AML-193 (cell line): Measurements from ENCODE around the gene SRSF3.

ENCODE experiments used
- DNase-seq, 2 experiments: peaks; one replicate each; lab custom pipeline; 2025; lab: John Stamatoyannopoulos, UW

Gene SRSF3

DNA sequence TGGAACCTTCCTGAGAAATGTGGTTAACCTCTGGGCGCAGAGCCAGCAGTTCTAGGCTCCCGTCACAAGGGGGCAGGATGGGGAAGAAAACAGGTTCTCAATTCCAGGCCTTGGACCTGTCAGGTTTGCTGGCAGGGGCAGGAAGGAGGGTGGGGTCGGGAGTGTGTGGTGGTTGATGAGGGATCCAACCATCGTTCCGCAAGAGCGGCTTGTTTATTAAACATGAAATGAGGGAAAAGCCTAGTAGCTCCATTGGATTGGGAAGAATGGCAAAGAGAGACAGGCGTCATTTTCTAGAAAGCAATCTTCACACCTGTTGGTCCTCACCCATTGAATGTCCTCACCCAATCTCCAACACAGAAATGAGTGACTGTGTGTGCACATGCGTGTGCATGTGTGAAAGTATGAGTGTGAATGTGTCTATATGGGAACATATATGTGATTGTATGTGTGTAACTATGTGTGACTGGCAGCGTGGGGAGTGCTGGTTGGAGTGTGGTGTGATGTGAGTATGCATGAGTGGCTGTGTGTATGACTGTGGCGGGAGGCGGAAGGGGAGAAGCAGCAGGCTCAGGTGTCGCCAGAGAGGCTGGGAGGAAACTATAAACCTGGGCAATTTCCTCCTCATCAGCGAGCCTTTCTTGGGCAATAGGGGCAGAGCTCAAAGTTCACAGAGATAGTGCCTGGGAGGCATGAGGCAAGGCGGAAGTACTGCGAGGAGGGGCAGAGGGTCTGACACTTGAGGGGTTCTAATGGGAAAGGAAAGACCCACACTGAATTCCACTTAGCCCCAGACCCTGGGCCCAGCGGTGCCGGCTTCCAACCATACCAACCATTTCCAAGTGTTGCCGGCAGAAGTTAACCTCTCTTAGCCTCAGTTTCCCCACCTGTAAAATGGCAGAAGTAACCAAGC lies 29.6 kb downstream of the SRSF3 start:
- peak; percentile 75 to 88 for DNase-seq

DNA sequence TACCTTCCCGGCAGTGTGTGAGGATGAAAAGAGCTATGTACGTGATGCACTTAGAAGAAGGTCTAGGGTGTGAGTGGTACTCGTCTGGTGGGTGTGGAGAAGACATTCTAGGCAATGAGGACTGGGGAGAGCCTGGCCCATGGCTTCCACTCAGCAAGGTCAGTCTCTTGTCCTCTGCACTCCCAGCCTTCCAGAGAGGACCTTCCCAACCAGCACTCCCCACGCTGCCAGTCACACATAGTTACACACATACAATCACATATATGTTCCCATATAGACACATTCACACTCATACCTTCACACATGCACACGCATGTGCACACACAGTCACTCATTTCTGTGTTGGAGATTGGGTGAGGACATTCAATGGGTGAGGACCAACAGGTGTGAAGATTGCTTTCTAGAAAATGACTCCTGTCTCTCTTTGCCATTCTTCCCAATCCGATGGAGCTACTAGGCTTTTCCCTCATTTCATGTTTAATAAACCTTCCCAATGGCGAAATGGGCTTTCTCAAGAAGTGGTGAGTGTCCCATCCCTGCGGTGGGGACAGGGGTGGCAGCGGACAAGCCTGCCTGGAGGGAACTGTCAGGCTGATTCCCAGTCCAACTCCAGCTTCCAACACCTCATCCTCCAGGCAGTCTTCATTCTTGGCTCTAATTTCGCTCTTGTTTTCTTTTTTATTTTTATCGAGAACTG lies 30.4 kb downstream of the SRSF3 start:
- DNase-seq = no peak

DNA sequence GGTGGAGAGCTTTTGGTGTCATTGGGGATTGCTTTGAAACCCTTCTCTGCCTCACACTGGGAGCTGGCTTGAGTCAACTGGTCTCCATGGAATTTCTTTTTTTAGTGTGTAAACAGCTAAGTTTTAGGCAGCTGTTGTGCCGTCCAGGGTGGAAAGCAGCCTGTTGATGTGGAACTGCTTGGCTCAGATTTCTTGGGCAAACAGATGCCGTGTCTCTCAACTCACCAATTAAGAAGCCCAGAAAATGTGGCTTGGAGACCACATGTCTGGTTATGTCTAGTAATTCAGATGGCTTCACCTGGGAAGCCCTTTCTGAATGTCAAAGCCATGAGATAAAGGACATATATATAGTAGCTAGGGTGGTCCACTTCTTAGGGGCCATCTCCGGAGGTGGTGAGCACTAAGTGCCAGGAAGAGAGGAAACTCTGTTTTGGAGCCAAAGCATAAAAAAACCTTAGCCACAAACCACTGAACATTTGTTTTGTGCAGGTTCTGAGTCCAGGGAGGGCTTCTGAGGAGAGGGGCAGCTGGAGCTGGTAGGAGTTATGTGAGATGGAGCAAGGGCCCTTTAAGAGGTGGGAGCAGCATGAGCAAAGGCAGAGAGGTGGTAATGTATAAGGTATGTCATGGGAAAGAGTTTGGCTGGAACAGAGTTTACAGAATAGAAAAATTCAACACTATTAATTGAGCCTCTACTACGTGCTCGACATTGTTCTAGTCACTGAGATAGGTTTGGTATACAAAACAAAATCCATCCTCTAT lies 31.2 kb downstream of the SRSF3 start:
- DNase-seq = no peak

DNA sequence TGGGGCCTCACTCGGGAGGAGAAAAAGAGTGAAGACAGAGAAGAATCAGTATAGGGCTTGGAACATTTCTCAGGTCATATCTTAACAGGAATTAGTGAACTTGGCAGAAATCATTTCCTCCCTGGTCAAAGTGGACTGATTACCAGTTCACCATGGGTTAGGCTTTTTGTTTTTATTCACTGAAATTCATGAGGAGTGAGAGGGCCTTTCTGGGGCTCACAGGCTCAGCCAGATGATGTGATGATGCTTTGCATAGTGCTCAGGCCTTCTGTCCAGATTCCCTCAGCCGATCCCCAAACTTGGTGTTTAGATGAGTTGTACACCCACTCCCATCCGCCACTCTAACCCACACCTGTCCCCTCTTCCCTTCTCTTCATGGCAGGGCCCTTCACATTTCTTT lies 32.5 kb downstream of the SRSF3 start:
- no peak for DNase-seq

DNA sequence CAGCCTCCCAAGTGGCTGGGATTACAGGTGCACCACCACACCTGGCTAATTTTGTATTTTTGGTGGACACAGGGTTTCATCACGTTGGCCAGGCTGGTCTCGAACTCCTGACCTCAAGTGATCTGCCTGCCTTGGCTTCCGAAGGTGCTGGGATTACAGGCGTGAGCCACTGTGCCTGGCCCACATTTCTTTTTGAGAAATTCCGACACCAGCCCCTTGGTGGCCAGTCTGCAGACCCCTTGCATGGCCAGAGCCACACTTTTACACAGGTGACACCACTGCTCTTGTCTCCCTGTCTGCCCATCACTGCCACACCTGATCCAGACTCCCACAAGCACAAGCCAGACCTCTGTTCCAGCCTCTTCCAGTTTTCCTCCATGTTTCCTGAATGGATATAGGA lies 33.0 kb downstream of the SRSF3 start:
- DNase-seq = no peak

DNA sequence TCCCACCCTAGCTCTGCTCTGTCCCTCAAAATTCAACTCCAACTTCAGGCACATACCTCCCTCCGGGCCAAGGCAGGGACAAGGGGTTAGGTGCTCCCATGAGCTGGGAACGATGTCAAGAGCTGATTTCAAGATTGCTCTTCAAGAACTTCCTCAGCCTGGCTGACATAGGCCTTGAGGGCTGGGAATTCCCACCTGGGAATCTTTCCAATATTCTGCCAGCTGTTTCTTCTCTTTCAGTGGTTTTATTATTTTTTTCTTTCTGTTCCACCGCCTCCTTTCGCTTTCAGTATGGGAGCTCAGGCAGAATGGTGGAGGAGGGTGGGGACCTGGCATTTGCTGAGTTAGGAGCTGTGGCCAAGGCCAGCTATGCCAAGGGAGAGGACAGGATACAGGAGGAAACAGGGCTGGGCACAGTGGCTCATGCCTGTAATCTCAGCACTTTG lies 33.7 kb downstream of the SRSF3 start:
- no peak for DNase-seq

DNA sequence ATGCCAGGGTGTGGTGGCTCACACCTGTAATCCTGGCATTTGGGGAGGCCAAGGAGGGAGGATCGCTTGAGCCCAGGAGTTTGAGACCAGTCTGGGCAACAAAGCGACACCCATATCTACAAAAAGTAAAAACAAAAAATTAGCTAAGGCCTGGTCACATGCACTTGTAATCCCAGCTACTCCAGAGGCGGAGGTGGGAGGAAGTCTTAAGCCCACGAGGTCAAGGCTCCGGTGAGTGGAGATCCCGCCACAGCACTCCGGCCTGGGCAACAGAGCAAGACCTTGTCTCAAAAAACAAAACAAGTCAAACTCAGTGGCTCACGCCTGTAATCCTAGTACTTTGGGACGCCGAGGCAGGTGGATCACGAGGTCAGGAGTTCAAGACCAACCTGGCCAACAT lies 35.6 kb downstream of the SRSF3 start:
- no peak for DNase-seq

DNA sequence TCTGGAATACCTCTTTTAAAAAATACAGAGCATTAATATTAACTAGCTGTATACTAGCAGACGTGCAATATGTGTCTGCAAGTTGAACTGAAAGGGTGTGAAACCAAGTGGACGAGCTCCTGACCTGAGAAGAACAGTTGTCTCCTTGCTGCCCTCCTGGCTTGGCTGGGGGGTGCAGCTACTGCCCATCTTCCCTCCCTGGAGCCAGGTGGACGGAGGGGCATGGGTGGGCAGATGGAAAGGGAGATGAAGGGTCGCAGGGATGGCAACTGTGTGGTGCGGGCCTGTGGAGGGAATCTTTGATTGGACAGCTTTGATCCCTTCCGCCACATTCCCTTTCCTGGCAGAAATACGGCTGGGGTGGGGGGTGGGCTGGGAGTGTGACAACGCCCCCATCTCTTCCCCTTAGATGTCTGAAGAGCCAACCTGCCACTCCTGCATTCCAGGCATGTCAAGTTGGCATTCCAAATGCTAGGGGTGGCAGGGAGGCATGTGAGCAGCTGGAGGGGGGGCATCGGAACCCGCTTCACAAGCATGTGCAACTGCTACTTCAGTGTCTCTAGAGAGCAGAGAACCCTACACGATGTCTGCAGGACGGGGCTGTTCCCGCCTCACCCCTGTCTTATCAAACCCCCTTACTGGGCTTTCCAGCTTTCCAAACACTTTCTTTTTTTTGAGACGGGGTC lies 37.3 kb downstream of the SRSF3 start:
- no peak for DNase-seq

DNA sequence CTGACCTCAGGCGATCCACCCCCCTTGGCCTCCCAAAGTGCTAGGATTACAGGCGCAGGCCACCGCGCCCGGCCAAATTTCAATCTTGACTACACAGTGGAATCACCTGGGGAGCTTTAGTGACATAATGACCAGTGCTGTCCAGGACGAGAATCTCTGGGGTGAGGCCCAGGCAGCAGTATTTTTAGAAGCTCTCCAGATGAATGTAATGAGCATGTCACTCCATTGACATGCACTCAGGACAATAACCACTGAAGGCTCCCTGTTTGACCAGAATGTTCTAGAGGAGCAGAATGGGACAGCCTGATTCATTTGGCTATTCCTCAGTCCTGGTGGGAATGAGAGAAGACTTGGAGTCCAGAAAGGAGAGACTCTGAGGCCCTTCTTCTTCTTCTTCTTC lies 39.2 kb downstream of the SRSF3 start:
- no peak for DNase-seq

DNA sequence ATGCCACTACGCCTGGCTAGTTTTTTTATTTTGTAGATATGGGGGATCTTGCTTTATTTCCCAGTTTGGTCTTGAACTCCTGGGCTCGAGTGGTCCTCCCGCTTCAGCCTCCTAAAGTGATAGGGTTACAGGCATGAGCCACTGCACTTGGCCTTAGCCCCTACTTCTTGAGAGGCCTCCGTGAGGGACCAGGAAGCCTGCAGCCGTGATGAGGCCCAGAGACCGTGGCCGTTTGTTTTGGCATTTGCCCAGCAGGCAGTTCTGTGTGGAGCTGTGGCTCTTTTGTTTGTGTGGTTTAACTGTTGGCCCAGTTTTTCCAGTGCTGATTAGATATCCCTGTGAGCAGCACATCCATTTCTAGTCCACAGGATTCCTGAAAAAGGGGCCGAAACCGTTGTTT lies 39.8 kb downstream of the SRSF3 start:
- DNase-seq = no peak

DNA sequence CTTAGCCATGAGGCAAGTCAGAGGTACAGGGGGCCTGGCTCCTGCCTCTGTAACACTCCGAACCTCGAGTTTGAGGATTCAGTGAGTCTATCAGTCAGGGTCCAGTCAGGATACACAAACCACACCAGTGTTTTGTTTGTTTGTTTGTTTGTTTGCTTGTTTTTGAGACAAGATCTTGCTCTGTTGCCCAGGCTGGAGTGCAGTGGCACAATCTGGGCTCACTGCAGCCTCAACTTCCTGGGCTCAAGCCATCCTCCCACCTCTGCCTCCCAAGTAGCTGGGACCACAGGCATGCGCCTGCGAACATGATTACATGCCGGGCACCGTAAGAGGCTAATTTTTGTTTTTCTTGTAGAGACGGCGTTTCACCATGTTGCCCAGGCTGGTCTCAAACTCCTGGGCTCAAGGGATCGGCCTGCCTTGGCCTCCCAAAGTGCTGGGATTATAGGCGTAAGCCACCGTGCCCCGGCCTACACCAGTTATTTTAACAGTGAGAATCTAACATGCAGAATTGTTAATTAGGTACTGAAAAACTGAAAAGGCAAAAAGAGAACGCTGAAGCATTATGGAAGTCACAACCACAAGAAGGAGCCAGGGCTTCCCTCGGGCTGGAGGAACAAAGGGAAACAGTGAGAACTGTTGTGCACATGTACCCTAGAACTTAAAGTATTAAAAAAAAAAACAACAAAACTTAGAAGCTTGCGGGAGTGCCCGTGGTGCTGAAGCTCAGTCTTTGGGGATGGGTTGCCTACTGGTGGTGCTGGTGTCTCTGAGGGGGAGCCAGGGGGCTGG lies 40.4 kb downstream of the SRSF3 start:
- DNase-seq = no peak

DNA sequence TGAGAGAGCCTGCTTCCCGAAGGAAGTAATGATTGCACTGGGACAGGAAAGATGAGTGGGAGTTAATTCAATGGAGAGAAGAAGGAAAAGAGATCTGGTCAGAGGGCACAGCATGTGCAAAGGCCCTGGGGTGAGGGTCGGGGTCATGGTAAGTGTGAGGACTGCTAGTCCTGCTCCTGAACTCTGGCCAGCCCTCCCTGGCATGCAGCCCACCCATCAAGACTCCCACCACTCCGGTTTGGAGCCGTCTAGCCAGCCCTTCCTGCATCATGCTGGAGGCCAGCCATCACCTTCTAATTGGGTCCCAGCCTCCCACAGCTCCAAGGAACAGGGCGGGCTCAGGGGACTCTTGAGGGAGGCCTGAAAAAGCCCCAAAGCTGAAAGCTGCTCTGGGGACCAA lies 42.1 kb downstream of the SRSF3 start:
- DNase-seq = no peak

DNA sequence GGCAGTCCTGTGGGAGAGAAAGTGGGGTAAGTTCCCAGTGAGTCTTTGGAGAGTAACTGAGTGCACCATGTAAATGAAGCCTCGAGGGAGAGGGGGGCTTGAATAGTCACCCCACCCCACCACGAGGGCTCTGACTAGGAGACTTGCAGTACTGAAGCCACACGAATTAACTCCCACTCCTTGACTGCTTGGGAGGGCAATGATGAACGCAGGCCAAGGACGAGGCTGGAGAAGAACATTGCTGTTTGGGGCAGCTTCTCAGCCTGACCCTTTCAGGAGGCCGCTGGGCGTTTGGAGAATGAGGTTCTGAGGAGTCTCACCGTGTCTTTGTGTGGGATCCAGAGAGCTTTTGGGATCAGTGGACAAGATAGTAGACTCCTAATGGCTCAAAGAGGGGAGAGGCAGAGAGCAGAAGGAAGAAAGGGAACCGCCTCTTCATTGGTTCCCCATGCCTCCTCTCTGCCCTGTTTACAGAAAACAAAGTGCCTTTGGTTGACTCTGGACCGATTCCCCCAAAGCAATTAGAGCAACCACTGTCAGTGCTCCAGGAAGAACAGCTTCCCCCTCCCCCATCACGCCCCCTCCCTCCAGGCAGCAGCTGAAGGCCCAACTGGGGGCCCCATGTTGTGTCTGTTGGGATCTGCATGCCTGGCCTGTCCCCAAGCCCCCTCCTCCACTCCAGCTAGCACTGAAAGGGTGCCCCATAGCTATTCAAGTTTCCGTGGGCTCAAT lies 42.7 kb downstream of the SRSF3 start:
- no peak for DNase-seq

DNA sequence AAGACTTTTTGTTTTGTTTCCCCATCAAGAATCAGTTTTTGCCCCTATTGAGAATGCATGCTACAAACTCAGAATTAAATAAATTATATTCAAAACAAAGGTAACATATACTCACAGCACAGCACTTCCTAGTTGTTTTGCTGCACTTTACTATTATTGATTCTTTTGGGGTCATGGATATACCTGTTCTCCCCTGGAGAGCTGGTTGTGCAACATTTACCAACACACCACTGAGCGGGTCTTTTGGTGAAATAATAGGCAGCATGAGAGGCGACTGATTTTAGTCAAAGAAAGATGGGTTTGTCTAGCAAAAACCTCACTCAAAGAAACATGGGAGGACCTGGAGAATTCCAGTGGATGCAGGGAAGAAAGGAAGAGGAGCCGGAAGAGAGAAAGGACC lies 44.4 kb downstream of the SRSF3 start:
- no peak for DNase-seq

DNA sequence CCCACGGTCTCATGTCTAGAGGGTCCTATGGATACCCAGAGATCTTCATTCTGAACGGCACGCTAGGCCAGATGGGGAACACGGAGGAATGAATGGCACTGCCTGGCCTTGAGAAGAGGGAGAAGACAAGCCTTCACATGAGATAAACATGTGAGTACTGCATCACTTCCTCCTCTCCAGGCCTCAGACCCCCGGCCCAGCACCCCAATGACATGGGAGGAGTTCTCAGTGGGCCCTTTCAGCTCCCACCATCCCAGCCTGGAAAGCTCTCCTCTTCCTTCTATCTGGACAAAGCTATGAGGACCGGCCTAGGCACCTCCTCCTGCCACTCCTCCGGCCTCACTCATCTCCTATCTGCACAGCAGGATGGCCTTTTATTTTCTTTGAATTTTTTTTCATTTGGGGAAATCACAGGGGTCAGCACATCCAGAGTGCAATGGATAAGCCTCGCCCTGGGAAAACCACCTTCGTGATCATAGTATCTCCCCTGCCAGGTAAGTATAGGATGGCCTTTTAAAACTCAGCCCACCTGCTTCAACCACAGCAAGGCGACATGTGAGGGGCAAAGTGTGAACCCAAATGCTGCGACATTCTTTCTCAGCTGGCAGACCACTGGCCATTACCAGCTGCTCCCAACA lies 45.1 kb downstream of the SRSF3 start:
- no peak for DNase-seq

DNA sequence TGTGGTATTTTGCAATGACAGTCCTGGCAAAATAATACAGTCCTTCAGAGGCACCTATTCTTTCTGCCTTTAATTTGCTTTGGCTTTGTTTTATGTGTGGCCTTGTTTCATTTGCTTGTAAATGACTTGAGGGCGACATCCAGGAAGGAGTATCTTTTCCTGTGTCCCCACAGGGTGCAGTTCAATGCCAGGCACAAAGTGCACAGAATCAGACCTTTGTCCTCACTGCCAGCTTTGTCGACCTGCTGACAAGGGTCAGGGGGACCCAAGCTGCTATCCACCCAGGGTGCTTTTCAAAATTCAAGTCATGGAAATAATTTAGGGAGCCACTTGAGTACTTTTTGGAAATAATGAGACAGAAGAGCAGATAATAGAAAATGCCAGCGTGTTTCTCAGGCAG lies 47.4 kb downstream of the SRSF3 start:
- DNase-seq = no peak

DNA sequence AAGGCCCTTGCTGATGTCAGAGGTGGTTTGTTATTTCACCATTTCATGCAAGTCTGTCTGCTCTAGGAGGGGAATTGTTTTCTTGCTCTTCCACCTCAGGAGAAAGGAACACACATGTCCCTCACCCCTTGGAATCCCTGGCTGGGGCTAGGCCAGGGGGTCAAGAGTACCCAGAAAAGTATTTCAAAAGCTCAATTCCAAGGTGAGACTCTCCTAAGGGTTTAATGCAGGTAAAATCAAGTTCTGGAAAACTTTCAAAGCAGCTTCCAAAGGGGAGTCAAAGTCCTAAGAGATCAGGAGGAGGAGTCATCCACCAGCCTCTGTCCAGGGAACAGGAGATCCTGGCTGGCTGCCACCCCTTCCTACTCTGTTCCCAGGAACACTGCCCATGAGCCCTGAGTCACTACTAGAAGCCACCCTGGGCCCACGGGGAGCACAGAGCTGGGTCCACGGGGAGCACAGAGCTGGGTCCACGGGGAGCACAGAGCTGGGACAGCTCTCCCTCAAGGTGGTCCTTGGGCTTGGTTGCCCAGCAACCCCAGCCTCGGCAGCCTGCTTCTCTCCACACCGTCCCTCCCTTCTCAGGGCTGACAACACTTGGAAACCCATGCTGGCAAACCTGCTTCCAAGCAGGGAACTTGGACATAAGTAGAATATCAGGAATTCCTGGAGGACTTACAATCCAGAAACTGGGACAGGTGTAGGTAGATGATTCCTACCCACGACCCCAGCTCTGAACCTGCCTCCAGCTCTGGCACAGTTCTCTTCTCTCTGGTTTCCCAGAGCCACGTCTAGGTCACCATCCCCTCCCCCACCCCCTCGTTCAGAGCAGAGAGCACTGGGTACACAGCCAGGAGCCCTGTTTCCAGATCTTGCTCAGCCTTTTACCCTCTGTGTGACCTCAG lies 49.0 kb downstream of the SRSF3 start:
- DNase-seq = no peak

DNA sequence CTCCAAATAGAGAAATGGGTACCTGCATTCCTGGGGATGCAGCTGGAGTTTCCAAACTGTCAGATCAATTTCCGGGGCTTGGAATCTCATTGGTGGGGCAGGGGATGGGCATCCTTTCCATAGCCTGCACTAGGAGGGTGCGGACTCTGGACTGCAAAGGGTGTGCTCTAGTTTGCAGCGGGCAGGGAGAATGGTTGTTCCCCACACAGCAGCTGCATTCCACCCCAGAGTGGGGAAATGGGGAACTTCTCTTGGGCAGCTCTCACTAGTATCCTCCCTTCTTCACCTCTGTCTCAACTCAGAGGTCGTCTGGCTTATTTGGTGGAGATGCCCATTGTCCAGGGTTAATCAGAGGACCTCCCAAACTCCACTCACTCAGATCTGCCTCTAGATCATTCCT lies 49.8 kb downstream of the SRSF3 start:
- peak in 1 of 2 experiments; percentile 15 for DNase-seq

DNA sequence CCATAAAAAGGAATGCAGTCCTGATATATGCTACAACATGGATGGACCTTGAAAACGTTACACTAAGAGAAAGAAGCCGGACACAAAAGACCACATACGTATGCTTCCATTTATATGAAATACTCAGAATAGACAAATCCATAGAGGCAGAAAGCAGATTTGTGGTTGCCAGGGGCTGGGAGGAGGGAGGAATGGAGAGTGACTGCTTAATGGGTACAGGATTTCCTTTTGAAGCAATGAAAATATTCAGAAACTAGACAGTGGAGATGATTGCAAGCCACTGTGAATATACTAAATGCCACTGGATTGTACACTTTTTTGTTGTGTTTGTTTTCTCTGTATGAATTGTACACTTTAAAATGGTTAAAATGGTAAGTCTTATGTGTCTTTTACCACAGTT lies 54.9 kb downstream of the SRSF3 start:
- DNase-seq = no peak
